Measurements from ENCODE around the gene ELL2. TPM values are rescaled to one million over a fixed set of nuclear protein-coding genes. Genes with fewer than 3 reads are reported as not detected.

Gene ELL2
- total and polyA plus RNA-seq, 2 donors (not counting 1 experiment from before 2014, with no cell fraction given), result 7.2 to 27.0 TPM

DNA sequence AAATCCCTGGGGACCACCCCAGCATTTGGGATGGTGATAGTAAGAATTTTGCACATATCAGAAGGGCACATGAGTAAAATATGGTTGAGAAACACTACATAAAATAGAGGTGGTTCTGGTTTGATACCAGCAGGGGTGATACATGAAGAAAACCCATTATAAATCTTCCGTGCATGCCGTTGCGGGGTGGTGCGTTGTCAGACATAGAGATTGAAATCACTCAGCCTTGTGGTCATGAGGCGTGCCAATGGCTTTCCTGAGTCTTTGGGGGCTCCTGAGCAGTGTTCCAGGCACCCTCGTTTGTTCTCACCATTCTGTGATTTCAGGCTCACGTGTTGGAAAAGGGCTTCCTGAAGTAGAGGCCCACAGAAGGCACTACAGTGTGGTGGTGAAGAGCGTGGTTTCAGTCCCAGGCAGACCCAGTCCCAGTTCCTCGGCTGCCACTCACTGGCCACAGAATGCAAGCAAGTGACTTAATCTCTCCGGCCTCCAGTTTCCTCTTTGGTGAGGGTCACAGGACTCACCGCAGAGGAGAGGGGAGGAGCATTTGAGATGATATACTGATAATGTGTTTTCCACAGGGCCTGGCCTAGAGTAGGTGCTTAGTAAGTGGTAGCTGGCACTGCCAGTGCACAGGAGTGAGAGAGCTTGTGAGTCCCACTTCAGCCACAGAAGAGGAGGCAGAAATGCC lies 118.7 kb downstream of the ELL2 start:
- 21% methylated on average over 11 of the region's 11 CpGs for WGBS (ENCODE audit: insufficient coverage)
- DNase-seq, result peak; percentile 77
- Histone ChIP-seq H2AFZ (ENCODE audit: insufficient read depth, low read depth, low read length, poor library complexity, severe bottlenecking) (peak overlapping the region; percentile 74), H3K9me3 (ENCODE audit: control extremely low read depth in 1 of 3, control insufficient read depth in 2 of 3, insufficient read depth in 1 of 3, low read length in 2 of 3) (no peaks in the 10 kb centered on the region), H3K4me3 (ENCODE audit: control extremely low read depth in 1 of 5, extremely low read depth in 1 of 5, insufficient read depth in 1 of 5, low read depth in 2 of 5, low read length in 4 of 5) (peak overlapping the region in 1 of 5 experiments; percentile 24), H3K9ac (ENCODE audit: low read length) (peak overlapping the region; percentile 24), H3K79me2 (ENCODE audit: control insufficient read depth, insufficient read depth, low read length) (no peaks in the 10 kb centered on the region), H3K27ac (ENCODE audit: low read length in 2 of 2) (peak overlapping the region in 1 of 2 donors; percentile 10), H3K4me2 (replicated peaks; ENCODE audit: low read depth, low read length, poor library complexity, severe bottlenecking) (peak overlapping the region; percentile 58), H3K27me3 (replicated peaks in 1 of 4; ENCODE audit: control extremely low read depth in 1 of 4, control insufficient read depth in 3 of 4, insufficient read depth in 4 of 4, low read length in 3 of 4) (no peaks in the 10 kb centered on the region), H3K4me1 (ENCODE audit: control insufficient read depth in 2 of 2, insufficient read depth in 2 of 2, low read length in 2 of 2) (peaks cover 16 to 18% of the 10 kb centered on the region in 2 donors), H3K36me3 (replicated peaks in 1 of 2; ENCODE audit: control extremely low read depth in 1 of 2, control insufficient read depth in 1 of 2, extremely low read depth in 1 of 2, insufficient read depth in 2 of 2, low read length in 1 of 2) (no peaks in the 10 kb centered on the region), H4K20me1 (ENCODE audit: control insufficient read depth, insufficient read depth, low read length, poor library complexity, severe bottlenecking) (no peaks in the 10 kb centered on the region)
- ChIA-PET CTCF (interaction anchor here (0.8 to 22.8 kb wide), 14 partner anchors 8 to 208 kb away, joined by 3 to 748 read pairs (median 6); partner anchors contain the start of genes ELL2, GLRX and RFESD), POLR2A (interaction anchor here (0.7 to 0.9 kb wide), 4 partner anchors 10 to 62 kb away, joined by 4 to 10 read pairs (median 6); no protein-coding TSS in a partner anchor)
- TF ChIP-seq, protein P1, sequence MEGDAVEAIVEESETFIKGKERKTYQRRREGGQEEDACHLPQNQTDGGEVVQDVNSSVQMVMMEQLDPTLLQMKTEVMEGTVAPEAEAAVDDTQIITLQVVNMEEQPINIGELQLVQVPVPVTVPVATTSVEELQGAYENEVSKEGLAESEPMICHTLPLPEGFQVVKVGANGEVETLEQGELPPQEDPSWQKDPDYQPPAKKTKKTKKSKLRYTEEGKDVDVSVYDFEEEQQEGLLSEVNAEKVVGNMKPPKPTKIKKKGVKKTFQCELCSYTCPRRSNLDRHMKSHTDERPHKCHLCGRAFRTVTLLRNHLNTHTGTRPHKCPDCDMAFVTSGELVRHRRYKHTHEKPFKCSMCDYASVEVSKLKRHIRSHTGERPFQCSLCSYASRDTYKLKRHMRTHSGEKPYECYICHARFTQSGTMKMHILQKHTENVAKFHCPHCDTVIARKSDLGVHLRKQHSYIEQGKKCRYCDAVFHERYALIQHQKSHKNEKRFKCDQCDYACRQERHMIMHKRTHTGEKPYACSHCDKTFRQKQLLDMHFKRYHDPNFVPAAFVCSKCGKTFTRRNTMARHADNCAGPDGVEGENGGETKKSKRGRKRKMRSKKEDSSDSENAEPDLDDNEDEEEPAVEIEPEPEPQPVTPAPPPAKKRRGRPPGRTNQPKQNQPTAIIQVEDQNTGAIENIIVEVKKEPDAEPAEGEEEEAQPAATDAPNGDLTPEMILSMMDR (IDR thresholded peaks at IDR 0.05), result no peak
- no peaks in the 10 kb centered on the region for H3K9me3 Mint-ChIP-seq (ENCODE audit: insufficient read depth)
- intact Hi-C loops (cut with micrococcal nuclease), result loop anchor here (1.0 to 2.0 kb wide), 5 partner anchors 20 to 199 kb away; partner anchors contain the start of gene GLRX
- H3K27ac Mint-ChIP-seq, result peak overlapping the region; percentile 92
- peak overlapping the region; percentile 82 for H3K4me3 Mint-ChIP-seq
- peaks cover 30% of the 10 kb centered on the region for H3K4me1 Mint-ChIP-seq
- H3K27me3 Mint-ChIP-seq, result no peaks in the 10 kb centered on the region
- ATAC-seq (ENCODE audit: low read depth), result peak; percentile 86
